Aorta (tissue), 5 donors: ENCODE data around the gene FRY. TPM values are rescaled to one million over a fixed set of nuclear protein-coding genes. Genes with fewer than 3 reads are reported as not detected.

Source experiments
- ATAC-seq: fragments of 200-7000 bp; cut with Tn5 transposase; one replicate; pipeline ENCODE4 v1.9.1; 2022; ENCODE audit warnings: moderate library complexity; ENCODE audit not compliant: low FRiP score
- DNase-seq, 2 donors: peaks; one replicate each; pipeline ENCODE4 v3.0.0-alpha.2; 2020
- H3K27ac ChIP-seq, 2 donors: one replicate each; pipeline ENCODE4 v1.5.1; 2013; ENCODE audit warnings: low read length in 2 of 2, mild to moderate bottlenecking in 2 of 2, moderate library complexity in 2 of 2, control low read depth in 1 of 2, inconsistent platforms in 1 of 2, low read depth in 1 of 2
- H3K27me3 ChIP-seq, 2 donors: one replicate each; pipeline ENCODE4 v1.6.1; 2013; ENCODE audit warnings: control low read depth in 1 of 2, low read length in 1 of 2, mild to moderate bottlenecking in 1 of 2, moderate library complexity in 1 of 2; ENCODE audit not compliant: insufficient read depth in 2 of 2, control insufficient read depth in 1 of 2
- H3K36me3 ChIP-seq, 2 donors: one replicate each; pipeline ENCODE4 v1.6.1; 2013; ENCODE audit warnings: control low read depth in 1 of 2, low read length in 1 of 2, mild to moderate bottlenecking in 1 of 2; ENCODE audit not compliant: insufficient read depth in 2 of 2, control insufficient read depth in 1 of 2
- H3K4me1 ChIP-seq, 2 donors: one replicate each; pipeline ENCODE4 v1.6.1; 2013; ENCODE audit warnings: low read length in 2 of 2, control low read depth in 1 of 2, mild to moderate bottlenecking in 1 of 2, moderate library complexity in 1 of 2; ENCODE audit not compliant: insufficient read depth in 2 of 2, control insufficient read depth in 1 of 2
- H3K4me3 ChIP-seq, 2 donors: one replicate each; pipeline ENCODE4 v1.5.1; 2013; ENCODE audit warnings: low read length in 2 of 2, control low read depth in 1 of 2, mild to moderate bottlenecking in 1 of 2
- H3K9me3 ChIP-seq: one replicate; pipeline ENCODE4 v1.6.1; 2013; ENCODE audit warnings: mild to moderate bottlenecking, low read length; ENCODE audit not compliant: control insufficient read depth
- WGBS, 2 donors: extraction: QIAGEN DNeasy Blood & Tissue Kit; methylation state at CpG; one replicate each; pipeline ENCODE4 v1.1.7; 2013; 5-methylcytosine and 5-hydroxymethylcytosine counted together
- intact Hi-C, 2 donors: fragments of 100-400 bp; cut with DNase I; formaldehyde crosslinking; loops; one replicate each; pipeline versions ENCODE4 v1.14.2 to v1.15.0; 2022
- polyA plus RNA-seq, 2 donors: library from polyadenylated mRNA; stranded (reverse); fragments of 200-250 nt; gene quantifications; one replicate each; pipeline ENCODE4 v1.2.3, GENCODE V29; 2013
- total RNA-seq, 2 donors: library from RNA; stranded (reverse); fragmentation: NEBNext Ultra II Directional; extraction: Animal tissue kit (Norgen Biotek cat#: 25700); gene quantifications; one replicate each; pipeline ENCODE4 v1.2.1, GENCODE V29; 2021
- donor health status: healthy with polysubstance abuse.
- donor health status: Bipolar disorder and iron deficiency.
- donor health status: DM: no; HTN: no; CAD: no.
- donor health status: DM: no; HTN: no; CAD: no.
- donor health status: DM: yes; HTN: yes; CAD: no.

The FRY gene
- total and polyA plus RNA-seq, 4 donors, result 24.8 to 328 (median 95.0) TPM

GRCh38 chr13:32257649-32258048 lies 226.1 kb downstream of the FRY start:
- Histone ChIP-seq H3K9me3 (no peaks in the 10 kb centered on the region), H3K27ac (no peak overlapping the region), H3K27me3 (no peaks in the 10 kb centered on the region), H3K4me3 (peak overlapping the region in 1 of 2 donors; percentile 18), H3K36me3 (no peaks in the 10 kb centered on the region), H3K4me1 (peaks cover 0 to 6% of the 10 kb centered on the region in 2 donors)
- DNase-seq, result no peak
- ATAC-seq, result no peak
- intact Hi-C loops, result no loop called here

- ATAC-seq, result no peak
- no peak for DNase-seq
- no peaks in the 10 kb centered on the region for H3K36me3 ChIP-seq
- H3K4me1 ChIP-seq, result peaks cover 0 to 6% of the 10 kb centered on the region in 2 donors
- H3K27me3 ChIP-seq, result no peaks in the 10 kb centered on the region
- H3K9me3 ChIP-seq, result no peaks in the 10 kb centered on the region
- H3K4me3 ChIP-seq, result no peak overlapping the region
- intact Hi-C loops, result no loop called here
- 100% methylated on average over 1 of the region's 1 CpG for WGBS, 2 donors
- H3K27ac ChIP-seq, result peak overlapping the region in 1 of 2 donors; percentile 91
These were observed 227.5 kb downstream of the FRY start for GRCh38 chr13:32259116-32259515.

GRCh38 chr13:32261567-32261966 lies 230.0 kb downstream of the FRY start:
- no peak overlapping the region for H3K4me3 ChIP-seq
- DNase-seq, result peak; percentile 77 to 83
- ATAC-seq, result peak; percentile 86
- intact Hi-C loops, result no loop called here
- H3K4me1 ChIP-seq, result peaks cover 6% of the 10 kb centered on the region in 2 donors
- 8% methylated on average over 9 of the region's 9 CpGs for WGBS, 2 donors
- H3K27ac ChIP-seq, result peak overlapping the region; percentile 2 to 34
- no peaks in the 10 kb centered on the region for H3K9me3 ChIP-seq
- H3K27me3 ChIP-seq, result no peaks in the 10 kb centered on the region
- H3K36me3 ChIP-seq, result peaks cover 0 to 8% of the 10 kb centered on the region in 2 donors

- 55 to 59% methylated on average over 3 of the region's 3 CpGs for WGBS, 2 donors
- H3K36me3 ChIP-seq, result peaks cover 0 to 10% of the 10 kb centered on the region in 2 donors
- H3K27me3 ChIP-seq, result no peaks in the 10 kb centered on the region
- ATAC-seq (no peak), DNase-seq (no peak)
- H3K9me3 ChIP-seq, result no peaks in the 10 kb centered on the region
- H3K27ac ChIP-seq, result no peak overlapping the region
- H3K4me3 ChIP-seq, result no peak overlapping the region
- intact Hi-C loops, result no loop called here
- H3K4me1 ChIP-seq, result peaks cover 4 to 6% of the 10 kb centered on the region in 2 donors
These were observed 230.6 kb downstream of the FRY start for GRCh38 chr13:32262165-32262564.

GRCh38 chr13:32262619-32263018 lies 231.0 kb downstream of the FRY start:
- intact Hi-C loops, result no loop called here
- no peak for DNase-seq
- no peak for ATAC-seq
- Histone ChIP-seq H3K9me3 (no peaks in the 10 kb centered on the region), H3K36me3 (peaks cover 0 to 10% of the 10 kb centered on the region in 2 donors), H3K27me3 (no peaks in the 10 kb centered on the region), H3K27ac (no peak overlapping the region), H3K4me3 (no peak overlapping the region), H3K4me1 (peaks cover 4 to 6% of the 10 kb centered on the region in 2 donors)
- WGBS, 2 donors, result 87 to 92% methylated on average over 1 of the region's 1 CpG

GRCh38 chr13:32264407-32264806 lies 232.8 kb downstream of the FRY start:
- peak; percentile 61 to 76 for DNase-seq

GRCh38 chr13:32265726-32266125 lies 234.2 kb downstream of the FRY start:
- intact Hi-C loops, result no loop called here
- Histone ChIP-seq H3K27me3 (no peaks in the 10 kb centered on the region), H3K4me3 (no peak overlapping the region), H3K36me3 (peaks cover 6 to 15% of the 10 kb centered on the region in 2 donors), H3K9me3 (no peaks in the 10 kb centered on the region), H3K4me1 (peaks cover 0 to 6% of the 10 kb centered on the region in 2 donors), H3K27ac (peak overlapping the region in 1 of 2 donors; percentile 17)
- DNase-seq, result no peak
- 20 to 21% methylated on average over 2 of the region's 2 CpGs for WGBS, 2 donors
- no peak for ATAC-seq

More at GRCh38 chr13:32264407-32264806, 232.8 kb downstream of the FRY start:
- Histone ChIP-seq H3K27ac (no peak overlapping the region), H3K4me1 (peaks cover 0 to 6% of the 10 kb centered on the region in 2 donors), H3K27me3 (no peaks in the 10 kb centered on the region), H3K4me3 (no peak overlapping the region), H3K36me3 (peaks cover 3 to 13% of the 10 kb centered on the region in 2 donors), H3K9me3 (no peaks in the 10 kb centered on the region)
- intact Hi-C loops, result no loop called here
- peak; percentile 44 for ATAC-seq

- Histone ChIP-seq H3K4me1 (peaks cover 0 to 6% of the 10 kb centered on the region in 2 donors), H3K36me3 (peaks cover 6 to 19% of the 10 kb centered on the region in 2 donors), H3K27me3 (no peaks in the 10 kb centered on the region), H3K4me3 (no peak overlapping the region), H3K27ac (no peak overlapping the region), H3K9me3 (no peaks in the 10 kb centered on the region)
- no peak for ATAC-seq
- DNase-seq, result no peak
- intact Hi-C loops, result no loop called here
- 91 to 96% methylated on average over 1 of the region's 1 CpG for WGBS, 2 donors
These were observed 234.6 kb downstream of the FRY start for GRCh38 chr13:32266130-32266529.

- Histone ChIP-seq H3K4me3 (no peak overlapping the region), H3K36me3 (peaks cover 6 to 22% of the 10 kb centered on the region in 2 donors), H3K9me3 (no peaks in the 10 kb centered on the region), H3K4me1 (peaks cover 0 to 6% of the 10 kb centered on the region in 2 donors), H3K27ac (no peak overlapping the region), H3K27me3 (no peaks in the 10 kb centered on the region)
- DNase-seq, result no peak
- ATAC-seq, result no peak
- WGBS, 2 donors, result 83 to 85% methylated on average over 7 of the region's 7 CpGs
- intact Hi-C loops, result no loop called here
These were observed 236.4 kb downstream of the FRY start for GRCh38 chr13:32267836-32268439.
